Measurements from ENCODE around the gene MR1.

MR1 gene

DNA sequence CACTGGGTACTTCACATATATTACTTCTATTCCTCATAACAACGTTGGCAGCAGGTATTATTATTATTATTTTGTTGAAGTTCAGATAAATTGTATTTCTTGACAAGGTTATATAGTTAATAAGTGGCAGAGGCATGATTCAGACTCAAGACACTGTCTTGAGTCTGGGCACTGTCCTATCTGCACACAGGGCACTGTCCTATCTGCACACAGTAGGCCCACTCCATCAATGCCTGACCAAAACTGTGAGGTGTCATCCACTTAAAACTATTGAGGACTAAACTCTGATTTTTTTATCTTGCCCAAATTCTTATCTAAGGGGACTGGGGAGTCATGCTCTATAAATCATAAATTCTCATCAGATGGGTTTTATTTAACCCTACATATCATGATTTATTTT is 30.9 kb downstream of the MR1 start:
- no peak for DNase-seq

DNA sequence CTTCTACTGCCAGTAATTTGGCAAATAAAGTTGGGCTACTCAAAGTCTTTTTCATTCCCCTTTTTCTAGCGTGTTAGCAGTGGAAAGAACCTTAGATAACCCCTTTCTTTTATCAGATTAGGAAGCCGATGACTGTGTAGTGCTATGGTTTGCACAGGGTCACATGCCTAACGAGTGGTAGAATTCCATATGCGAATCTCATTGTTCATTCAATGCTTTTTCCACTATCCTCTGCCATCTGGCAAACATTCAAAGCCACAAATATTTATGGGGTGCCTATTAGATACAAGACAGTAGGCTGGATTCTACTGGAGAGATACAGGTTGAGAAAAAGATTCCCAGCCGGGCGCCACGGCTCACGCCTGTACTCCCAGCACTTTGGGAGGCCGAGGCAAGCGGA is 39.9 kb downstream of the MR1 start:
- peak; percentile 95 for DNase-seq

DNA sequence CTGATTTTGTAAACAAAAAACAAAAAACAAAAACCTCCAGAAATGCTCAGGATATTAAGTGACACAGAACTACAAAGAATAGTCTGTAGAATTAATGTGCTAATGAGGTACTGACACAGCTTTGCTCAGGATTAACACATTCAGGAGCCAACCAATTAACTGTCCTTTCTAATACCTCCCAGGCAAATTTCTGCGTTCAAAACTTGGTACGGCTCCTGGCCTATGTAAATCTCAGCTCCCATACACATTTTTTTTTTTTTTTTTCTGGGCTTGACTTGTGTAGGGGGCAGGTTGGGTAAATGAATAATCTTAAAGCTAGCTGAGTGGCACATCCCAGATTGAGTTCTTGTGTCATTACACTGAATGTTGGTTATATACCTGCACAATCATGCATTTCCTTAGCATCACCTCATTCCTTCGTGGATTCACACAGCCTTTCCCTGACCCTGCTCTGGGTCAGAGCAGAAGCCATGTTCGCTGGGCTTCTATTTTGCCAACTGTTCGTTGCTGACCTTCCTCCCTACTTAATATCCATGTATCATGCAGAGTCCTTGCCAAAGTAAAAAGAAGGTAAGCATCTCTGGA is 42.1 kb downstream of the MR1 start:
- no peak for DNase-seq

DNA sequence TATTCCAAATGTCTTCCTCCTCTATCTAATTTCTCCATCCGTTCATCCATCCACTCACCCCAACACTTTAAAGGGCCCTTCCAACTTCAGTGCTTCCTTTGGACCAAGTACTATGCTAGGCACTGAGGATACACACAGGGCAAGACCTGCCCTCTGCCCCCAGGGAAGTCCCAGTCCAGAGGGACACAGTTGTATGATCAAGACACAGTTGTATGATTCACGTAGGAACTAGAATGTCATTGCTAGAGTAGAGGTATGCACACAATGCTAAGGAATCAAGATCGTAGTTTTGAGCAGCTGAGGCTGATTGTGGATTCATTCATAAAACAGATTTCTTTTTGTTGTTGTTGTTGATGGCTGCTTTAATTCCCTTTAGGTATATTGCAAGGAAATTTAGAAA is 43.1 kb downstream of the MR1 start:
- no peak for DNase-seq

DNA sequence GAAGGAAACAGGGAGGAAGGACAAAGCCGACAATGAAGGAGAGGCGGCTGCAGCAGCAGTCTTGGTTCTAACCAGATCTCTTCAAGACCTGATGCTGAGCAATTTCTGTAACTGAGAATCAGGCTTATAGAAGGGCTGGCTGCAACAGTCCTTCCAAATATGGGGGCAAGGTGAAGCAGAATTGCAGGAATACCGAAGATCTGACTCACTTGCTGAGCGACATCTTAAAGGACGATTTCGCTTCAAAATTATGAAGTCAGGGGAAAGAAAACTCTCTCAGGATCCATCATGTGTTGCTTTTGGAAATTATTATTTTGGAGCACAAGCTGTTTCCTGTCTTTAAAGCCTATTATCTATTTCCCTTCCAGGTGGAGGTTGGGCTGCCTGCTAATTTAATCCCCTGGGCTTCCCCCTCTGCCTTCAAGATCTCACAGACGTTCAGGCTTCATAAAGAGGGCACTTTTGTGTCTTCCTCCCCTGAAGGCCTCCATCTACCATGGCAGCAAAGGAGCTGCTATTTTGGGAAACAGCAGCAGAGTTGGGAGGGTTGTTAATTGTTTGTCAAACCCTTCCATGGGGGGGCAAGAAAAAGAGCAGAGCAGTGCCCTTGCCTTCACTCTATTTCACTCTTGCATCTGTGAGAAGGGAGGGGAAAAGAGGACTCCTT is 43.9 kb downstream of the MR1 start:
- DNase-seq = peak; percentile 86

DNA sequence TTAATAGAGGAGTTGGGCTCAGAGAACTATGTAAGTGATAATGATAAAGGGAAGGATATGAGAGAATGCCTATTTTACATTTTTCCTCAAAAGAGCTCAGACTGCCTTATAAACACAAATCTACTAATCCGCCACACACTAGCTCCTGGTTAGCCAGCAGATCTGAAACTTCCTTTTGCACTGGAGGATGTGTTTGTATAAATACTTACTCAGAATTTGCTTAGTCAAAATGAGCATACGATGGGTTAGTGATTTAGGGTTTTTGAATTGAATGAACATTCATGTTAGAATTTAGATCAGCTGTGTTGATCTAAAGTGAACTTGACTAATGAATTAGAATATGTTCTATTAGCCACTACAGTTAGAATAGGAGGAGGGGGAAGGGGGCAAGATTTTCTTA is 45.6 kb downstream of the MR1 start:
- peak; percentile 42 for DNase-seq

DNA sequence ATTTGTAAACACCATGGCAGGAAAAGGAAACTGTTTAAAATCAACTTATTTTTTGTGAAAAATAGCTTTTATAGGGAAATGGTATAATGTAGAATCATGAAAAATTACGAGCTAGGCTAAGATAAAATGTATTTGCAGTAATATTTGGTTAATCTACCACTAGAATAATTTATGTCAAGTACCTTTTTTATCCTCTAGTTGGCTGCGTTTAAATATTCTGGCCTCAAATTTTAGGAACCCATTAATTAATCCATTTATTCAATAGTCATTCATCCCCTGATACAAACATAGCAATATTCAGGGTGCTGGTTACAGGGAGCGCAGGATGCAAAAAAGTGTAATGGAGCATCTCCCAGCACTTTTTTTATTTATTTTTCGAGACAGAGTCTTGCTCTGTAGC is 46.1 kb downstream of the MR1 start:
- DNase-seq = no peak

DNA sequence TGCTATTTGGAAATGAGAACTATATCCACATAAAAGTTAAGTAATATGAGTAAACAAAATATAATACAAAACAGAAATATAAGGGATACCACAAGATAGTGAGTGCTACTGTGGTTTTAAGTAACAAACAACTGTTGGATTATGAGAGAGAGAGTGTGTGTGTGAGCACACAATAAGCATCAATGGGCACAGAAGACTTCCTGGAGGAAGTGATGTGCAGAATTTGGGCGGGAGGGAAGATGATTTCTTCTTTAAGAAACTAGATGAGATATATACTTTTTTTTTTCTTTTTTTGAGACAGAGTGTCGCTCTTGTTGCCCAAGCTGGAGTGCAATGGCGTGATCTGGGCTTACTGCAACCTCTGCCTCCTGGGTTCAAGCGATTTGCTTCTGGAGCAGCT is 46.8 kb downstream of the MR1 start:
- DNase-seq = no peak

DNA sequence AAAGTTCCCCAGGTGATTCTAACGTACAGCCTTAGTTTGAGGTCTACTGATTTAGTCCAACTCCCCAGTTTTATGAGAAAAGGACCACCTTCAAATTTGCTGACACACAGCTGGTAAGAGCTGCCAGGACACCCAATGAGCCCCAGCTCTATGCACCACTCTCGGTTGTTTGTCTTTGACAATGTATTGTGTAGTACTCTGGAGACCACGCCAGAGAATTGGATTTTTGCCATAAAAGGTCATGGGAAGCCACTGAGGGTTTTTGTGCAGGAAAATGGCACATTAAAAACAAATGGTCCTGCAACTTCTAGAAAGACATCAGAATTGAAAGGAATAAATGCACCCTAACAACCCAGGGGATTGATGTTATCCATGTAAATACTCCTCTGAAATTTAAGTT is 47.6 kb downstream of the MR1 start:
- no peak for DNase-seq

DNA sequence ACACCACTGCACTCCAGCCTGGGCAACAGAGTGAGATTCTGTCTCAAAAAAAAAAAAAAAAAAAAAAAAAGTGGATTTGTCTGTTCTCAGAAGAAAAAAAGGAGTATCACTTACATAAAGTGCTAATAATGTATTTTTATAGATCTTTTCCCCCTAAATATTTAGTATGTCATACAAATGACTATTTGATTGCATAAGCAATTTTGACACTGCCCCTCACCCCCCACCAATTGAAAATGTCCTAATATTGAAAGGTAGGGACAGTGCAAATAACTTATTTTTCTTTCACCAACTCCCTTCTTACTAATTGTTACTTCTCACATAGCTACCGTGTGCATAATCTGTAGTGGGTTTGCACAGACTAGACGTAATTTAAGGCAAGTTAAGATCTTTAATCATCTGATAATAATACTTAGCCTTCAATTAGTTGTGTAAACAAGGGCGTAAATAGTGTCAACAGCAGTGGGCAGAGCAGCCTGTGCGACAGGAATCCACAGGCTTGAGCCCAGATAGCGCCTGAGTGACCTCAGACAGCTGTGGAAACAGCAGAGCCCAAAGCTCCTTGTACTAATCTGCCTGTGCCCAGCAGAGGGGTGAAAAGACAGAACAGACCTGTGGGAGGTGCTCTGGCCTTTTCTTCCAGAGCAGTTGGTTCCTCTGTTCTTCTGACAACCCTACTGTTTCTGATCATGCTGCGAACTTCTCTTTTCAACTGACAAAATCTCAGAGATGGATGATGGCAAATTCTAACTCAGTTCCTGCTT is 50.2 kb downstream of the MR1 start:
- DNase-seq = peak; percentile 47

DNA sequence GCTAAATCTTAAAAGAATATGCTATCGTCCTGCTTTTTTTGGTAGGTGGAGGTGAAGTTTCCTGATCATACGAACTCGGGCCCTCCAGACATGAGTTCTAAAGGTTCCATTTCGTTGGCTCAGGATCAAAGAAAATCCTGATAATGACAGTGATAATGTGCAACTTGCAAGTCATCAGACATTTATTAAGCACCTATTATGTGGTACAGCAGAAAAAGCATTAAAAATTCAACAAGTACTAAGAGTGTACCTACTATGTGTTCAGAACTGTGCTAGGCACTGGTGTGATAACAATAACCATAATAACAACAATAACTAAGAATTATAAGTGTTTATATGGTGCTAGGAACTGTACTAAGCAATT is 50.8 kb downstream of the MR1 start:
- no peak for DNase-seq

DNA sequence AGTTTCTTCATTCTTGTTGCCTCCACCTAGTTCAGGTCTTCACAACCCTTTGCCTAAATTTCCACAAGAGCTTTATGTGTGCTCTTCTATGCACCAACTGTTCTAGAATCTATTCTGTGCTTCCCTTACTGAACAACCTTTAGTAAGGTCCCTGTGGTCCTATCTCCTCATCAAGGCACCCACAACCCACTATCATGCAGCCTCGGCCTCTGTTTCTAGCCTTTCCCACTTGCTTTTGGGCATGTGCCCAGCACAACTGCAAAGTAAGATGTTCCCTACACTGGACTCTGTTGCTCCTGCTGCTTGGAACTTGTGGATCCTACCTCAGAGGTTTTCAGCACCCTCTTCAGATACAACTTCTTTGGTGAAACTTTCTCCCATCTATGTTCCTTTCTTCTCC is 52.3 kb downstream of the MR1 start:
- no peak for DNase-seq

DNA sequence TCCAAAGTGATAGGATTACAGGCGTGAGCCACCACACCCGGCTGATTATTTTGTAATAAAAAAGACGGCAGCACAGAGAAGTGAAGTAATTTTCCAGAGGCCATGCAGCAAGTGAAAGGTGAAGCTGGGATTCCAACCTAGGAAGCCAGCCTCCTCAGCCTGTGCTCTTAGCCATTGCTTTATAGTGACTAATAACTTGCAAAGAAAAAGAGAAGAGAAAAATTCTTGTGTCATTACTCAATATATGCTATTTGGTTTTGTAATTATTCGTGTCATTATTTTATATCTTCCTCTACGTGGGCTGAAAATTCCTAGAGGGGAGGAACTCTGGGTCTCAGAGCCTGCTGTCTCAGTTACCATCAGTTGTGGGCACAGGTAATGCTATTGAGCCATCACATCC is 53.1 kb downstream of the MR1 start:
- DNase-seq = peak; percentile 77

DNA sequence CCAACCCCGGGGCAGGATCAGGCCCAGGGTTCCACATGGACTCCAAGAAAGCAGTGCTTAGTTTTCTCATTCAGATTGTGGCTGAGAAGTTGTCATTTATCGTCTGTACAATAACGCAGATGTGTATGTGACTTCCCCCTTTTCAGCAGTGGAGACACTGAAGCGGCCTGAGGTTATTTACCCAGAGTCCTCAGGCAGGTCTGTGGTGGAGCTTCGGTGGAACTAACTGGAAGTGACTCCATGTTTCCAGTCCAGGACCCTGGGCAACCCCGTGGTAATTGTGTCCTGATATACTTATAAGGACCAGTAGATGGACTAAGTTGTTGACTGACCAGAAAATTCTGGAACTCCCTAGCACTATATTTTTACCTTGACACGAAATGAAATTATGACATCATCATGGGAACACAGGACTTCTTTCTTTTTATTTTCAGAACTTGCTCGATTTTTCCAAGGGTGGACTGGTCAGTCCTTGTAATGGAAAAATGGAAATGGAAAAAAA is 53.7 kb downstream of the MR1 start:
- no peak for DNase-seq

DNA sequence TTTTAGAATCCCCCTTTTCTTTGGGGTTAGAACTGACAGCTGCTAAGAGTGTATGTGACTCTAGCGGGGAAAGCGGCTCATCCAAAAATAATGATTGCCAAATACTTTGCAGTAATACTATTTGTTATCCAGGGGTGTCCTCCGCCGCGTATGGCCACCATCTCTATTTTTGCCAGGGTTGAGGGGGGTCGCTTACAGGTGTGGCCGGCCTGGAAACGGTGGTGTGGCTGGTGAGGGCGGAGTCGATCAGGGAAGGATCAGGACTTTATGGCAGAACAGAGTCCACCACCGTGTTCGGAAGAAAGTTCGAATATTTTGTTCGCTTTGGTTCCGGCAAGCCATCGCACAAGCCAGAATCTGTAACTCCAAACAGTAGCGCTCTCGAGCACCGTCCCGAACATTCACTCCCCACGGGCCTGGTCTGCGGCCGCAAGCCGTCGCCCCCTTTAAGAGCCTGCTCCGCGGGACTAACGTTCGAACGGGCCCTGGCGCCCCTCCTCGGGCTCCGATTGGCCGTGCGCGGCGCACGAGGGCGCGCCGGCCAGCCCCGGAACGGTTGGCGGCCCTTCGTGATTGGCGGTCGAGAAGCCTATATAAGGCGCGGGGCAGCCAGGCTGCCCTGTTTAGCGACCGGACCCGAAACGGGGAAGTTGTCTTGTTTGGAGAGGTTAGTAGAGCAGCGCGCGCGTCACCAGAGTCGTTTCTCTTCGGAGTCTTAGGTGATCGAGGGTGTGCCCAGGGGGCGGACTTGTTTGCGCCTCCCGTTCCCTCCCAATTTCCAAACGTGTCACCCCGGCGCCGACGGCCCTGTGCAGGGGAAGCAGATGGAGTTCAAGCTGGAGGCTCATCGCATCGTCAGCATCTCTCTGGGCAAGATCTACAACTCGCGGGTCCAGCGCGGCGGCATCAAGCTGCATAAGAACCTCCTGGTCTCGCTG is 54.6 kb downstream of the MR1 start, which contains the start of gene IER5:
Gene IER5 (plus strand): TSS at position 622 of the 938 bp plus-strand sequence. CDS start 203 bp downstream, at position 825.
- peak; percentile 96 for DNase-seq

DNA sequence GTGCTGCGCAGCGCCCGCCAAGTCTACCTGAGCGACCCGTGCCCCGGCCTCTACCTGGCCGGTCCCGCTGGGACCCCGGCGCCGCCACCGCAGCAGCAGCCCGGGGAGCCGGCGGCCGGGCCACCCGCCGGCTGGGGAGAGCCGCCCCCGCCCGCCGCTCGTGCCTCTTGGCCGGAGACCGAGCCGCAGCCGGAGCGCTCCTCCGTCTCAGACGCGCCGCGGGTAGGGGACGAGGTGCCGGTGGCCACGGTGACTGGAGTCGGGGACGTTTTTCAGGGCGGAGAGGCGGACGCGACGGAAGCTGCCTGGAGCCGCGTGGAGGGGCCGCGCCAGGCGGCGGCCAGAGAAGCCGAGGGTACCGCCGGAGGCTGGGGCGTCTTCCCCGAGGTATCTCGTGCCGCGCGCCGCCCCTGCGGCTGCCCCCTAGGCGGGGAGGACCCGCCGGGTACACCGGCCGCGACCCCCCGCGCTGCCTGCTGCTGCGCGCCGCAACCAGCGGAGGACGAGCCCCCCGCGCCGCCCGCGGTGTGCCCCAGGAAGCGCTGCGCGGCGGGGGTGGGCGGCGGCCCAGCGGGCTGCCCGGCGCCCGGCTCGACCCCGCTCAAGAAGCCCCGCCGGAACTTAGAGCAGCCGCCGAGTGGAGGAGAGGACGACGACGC is 55.4 kb downstream of the MR1 start:
- no peak for DNase-seq

DNA sequence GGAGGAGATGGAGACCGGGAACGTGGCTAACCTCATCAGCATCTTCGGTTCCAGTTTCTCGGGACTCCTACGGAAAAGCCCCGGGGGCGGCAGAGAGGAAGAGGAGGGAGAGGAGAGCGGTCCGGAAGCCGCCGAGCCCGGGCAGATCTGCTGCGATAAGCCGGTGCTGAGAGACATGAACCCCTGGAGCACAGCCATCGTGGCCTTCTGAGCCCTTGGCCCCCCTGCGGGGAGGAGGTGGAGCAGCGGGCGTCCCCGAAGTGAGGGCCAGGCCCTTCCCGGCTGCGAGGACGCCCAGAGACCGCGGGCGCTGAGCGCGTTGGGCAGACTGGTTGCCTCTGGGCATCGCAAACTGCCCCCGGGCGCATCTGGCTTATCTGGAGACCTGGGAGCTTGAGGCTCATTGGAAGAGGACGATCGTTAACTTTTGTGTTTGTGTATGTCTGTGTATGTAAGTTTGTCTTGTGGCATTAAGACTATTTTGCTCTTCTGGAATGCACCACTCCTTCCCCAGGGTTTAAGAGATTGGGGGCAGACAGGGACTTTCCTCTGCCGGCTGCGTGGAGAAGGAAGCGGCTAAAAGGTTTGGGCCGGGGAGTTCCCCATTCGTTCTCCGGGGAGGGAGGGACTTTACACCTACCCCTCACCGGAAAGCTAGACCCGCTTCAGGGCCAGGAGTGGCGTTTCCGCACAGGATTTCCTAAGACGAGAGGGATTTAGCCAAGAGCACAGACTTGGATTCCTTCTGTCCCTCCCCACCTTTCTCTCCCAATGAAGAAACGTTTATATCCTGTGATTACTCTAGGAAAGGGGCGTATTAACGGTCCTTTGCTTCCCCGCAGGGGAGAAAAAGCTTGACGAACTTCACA is 56.1 kb downstream of the MR1 start:
- peak; percentile 47 for DNase-seq

DNA sequence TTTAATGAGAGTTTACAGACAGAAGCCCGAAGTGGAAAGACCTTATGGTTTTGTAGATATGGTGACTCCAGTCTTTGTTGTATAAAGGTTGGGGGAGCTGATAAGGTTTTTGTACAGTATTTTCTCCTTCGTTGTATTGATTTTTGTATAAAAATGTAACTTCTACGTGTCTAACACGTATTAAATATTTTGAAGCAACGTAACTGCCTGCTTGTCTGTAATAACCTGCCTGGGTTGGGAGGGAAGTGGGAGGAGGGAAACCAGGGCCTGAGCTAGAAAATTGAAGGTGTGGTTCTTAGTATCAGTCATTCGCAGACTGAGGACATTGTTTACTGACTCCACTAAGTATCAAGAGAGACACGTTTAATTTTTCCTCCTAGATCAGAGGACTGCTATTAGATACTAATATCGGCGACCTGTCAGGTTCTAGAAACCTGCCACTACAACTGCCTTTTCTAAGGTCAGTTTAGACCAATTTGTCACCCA is 56.9 kb downstream of the MR1 start:
- no peak for DNase-seq

DNA sequence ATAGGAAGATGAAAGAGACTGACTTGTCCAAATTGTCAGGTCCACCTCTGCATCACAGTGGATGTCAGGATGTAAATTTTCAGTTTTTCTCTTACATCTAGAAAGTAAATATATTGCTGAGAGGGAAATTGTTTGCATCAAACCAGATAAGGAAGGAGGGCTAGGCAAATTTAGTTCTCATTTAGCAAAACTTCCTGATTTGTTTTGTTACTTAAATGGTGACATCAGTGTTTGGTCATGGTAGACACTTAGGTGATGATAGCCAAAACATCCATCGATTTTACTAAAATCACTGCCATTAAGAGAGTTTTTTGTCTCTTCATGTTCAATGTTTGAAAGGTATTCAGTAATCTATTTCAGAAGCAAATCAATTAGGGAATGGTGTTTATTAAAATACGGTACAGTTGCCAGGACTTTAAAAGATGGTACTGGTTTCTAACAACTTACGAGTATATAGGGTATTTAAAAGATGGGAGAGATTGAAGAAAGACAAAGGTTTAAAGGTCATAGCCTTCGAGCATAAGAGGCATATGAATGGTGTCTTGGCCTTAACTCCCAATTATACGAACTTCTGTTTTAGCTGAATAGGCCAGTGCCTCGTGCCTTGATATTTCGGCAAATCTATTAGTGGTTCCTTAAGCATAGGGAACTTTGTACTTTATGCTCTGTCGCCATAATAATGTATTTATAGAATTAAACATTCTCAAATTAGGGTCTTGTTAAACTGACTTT is 57.7 kb downstream of the MR1 start:
- DNase-seq = no peak

DNA sequence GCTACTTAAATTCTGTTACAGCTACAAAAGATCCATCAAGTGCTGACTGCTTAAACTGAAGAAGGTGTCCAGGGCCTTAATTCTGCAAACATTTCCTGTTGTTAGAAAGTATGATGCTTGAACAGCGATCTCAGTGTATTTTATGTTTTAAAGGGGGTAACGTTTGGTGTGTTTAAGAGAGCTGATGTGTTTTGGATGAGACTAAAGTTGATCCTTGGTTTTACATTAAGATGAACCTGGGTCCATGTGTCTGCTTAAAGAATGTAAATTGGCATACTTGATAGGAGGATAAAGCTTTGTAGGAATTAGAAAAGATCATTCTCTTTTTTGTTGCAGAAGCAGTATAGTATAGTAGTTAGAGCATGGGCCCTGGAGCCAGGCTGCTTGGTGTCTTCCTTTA is 58.3 kb downstream of the MR1 start:
- no peak for DNase-seq
